GM19455 (cell line): Measurements from ENCODE around the gene EIF2S3.

Source experiments
- ATAC-seq: cut with Tn5 transposase; IDR thresholded peaks from one replicate; pipeline ENCODE4 v1.9.1; 2021; ENCODE audit not compliant: unreplicated experiment

The EIF2S3 gene

GRCh38 chrX:24125028-24125612 lies 70.4 kb downstream of the EIF2S3 start:
- ATAC-seq = no peak
